ENCODE measurements around the gene SLC16A10. TPM values are rescaled to one million over a fixed set of nuclear protein-coding genes. Genes with fewer than 3 reads are reported as not detected.

The SLC16A10 gene
- total and polyA plus RNA-seq, 2 of the 13 experiments (the other 11 are each of a cell fraction or from before 2014, with no cell fraction given), result 8.2 to 20.1 TPM

DNA sequence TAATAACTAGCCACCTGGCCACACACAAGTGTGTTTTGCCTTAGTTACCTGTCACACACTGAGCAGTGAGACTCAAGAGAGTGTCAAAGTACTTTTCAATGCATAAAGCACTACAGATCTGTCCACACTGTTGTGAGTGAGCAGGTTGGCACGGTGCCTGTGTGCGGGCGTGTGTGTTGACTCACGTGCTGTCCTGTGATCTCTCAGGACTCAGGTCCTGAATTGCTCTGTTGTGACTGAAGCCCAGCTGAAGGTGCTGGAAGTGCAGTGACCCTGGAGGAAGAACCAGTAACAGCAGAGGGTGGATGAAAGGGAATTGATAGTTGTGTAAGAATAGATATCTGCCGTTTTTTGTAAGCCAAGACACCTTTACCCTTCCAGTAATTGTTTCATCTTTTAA is 18.3 kb downstream of the SLC16A10 start (continued):
- TF ChIP-seq, protein P1, sequence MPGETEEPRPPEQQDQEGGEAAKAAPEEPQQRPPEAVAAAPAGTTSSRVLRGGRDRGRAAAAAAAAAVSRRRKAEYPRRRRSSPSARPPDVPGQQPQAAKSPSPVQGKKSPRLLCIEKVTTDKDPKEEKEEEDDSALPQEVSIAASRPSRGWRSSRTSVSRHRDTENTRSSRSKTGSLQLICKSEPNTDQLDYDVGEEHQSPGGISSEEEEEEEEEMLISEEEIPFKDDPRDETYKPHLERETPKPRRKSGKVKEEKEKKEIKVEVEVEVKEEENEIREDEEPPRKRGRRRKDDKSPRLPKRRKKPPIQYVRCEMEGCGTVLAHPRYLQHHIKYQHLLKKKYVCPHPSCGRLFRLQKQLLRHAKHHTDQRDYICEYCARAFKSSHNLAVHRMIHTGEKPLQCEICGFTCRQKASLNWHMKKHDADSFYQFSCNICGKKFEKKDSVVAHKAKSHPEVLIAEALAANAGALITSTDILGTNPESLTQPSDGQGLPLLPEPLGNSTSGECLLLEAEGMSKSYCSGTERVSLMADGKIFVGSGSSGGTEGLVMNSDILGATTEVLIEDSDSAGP (CRISPR knock-in tag; IDR thresholded peaks at IDR 0.05; ENCODE audit: borderline replicate concordance), result peak; percentile 64
- no peak for TF ChIP-seq SRY (CRISPR knock-in tag; IDR thresholded peaks at IDR 0.05)
- peak; percentile 43; the same call in 1 of the 2 replicates for TF ChIP-seq RFXAP (CRISPR knock-in tag; IDR thresholded peaks at IDR 0.05; ENCODE audit: borderline replicate concordance)
- TF ChIP-seq ZNF879 (CRISPR knock-in tag; IDR thresholded peaks at IDR 0.05), result no peak
- no peak for TF ChIP-seq BRCA1 (CRISPR knock-in tag; IDR thresholded peaks at IDR 0.05)
- TF ChIP-seq, protein P2, sequence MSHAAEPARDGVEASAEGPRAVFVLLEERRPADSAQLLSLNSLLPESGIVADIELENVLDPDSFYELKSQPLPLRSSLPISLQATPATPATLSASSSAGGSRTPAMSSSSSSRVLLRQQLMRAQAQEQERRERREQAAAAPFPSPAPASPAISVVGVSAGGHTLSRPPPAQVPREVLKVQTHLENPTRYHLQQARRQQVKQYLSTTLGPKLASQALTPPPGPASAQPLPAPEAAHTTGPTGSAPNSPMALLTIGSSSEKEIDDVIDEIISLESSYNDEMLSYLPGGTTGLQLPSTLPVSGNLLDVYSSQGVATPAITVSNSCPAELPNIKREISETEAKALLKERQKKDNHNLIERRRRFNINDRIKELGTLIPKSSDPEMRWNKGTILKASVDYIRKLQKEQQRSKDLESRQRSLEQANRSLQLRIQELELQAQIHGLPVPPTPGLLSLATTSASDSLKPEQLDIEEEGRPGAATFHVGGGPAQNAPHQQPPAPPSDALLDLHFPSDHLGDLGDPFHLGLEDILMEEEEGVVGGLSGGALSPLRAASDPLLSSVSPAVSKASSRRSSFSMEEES (CRISPR knock-in tag; IDR thresholded peaks at IDR 0.05), result peak; percentile 97
- TF ChIP-seq ZNF652 (CRISPR knock-in tag; IDR thresholded peaks at IDR 0.05; ENCODE audit: borderline replicate concordance, low read depth), result no peak; the same call in 1 of the 2 replicates
- TF ChIP-seq, protein P3, sequence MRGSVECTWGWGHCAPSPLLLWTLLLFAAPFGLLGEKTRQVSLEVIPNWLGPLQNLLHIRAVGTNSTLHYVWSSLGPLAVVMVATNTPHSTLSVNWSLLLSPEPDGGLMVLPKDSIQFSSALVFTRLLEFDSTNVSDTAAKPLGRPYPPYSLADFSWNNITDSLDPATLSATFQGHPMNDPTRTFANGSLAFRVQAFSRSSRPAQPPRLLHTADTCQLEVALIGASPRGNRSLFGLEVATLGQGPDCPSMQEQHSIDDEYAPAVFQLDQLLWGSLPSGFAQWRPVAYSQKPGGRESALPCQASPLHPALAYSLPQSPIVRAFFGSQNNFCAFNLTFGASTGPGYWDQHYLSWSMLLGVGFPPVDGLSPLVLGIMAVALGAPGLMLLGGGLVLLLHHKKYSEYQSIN (CRISPR knock-in tag; IDR thresholded peaks at IDR 0.05; ENCODE audit: borderline replicate concordance), result no peak
- TF ChIP-seq IKZF4 (CRISPR knock-in tag; IDR thresholded peaks at IDR 0.05; ENCODE audit: borderline replicate concordance, low read depth, not compliant biosample characterization), result no peak
- no peak for TF ChIP-seq PRMT3 (CRISPR knock-in tag; IDR thresholded peaks at IDR 0.05; ENCODE audit: borderline replicate concordance, low read depth)
- no peak for TF ChIP-seq ZNF674 (CRISPR knock-in tag; IDR thresholded peaks at IDR 0.05; ENCODE audit: low read depth)
- no peak for TF ChIP-seq KLF15 (CRISPR knock-in tag; IDR thresholded peaks at IDR 0.05; ENCODE audit: borderline replicate concordance)
- TF ChIP-seq, protein P4, sequence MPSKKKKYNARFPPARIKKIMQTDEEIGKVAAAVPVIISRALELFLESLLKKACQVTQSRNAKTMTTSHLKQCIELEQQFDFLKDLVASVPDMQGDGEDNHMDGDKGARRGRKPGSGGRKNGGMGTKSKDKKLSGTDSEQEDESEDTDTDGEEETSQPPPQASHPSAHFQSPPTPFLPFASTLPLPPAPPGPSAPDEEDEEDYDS (CRISPR knock-in tag; IDR thresholded peaks at IDR 0.05), result peak; percentile 53; the same call in 1 of the 2 replicates
- no peak for TF ChIP-seq SAFB2 (CRISPR knock-in tag; IDR thresholded peaks at IDR 0.05; ENCODE audit: borderline replicate concordance, low read depth)
- TF ChIP-seq, protein P5, sequence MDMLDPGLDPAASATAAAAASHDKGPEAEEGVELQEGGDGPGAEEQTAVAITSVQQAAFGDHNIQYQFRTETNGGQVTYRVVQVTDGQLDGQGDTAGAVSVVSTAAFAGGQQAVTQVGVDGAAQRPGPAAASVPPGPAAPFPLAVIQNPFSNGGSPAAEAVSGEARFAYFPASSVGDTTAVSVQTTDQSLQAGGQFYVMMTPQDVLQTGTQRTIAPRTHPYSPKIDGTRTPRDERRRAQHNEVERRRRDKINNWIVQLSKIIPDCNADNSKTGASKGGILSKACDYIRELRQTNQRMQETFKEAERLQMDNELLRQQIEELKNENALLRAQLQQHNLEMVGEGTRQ (IDR thresholded peaks at IDR 0.05; ENCODE audit: low read depth, low read length), result peak; percentile 53; the same call in 1 of the 2 replicates
- TF ChIP-seq, protein P5 (CRISPR knock-in tag; IDR thresholded peaks at IDR 0.05; ENCODE audit: borderline replicate concordance), result peak; percentile 54; the same call in 1 of the 2 replicates
- 0 out of 2 replicates have a peak, but pooled peaks have one; percentile 62 for TF ChIP-seq ZBTB1 (CRISPR knock-in tag; IDR thresholded peaks at IDR 0.05; ENCODE audit: borderline replicate concordance)
- no peak for TF ChIP-seq SETDB1 (CRISPR knock-in tag; IDR thresholded peaks at IDR 0.05; ENCODE audit: borderline replicate concordance)
- TF ChIP-seq ZNF263 (CRISPR knock-in tag; IDR thresholded peaks at IDR 0.05), result no peak
- no peak for TF ChIP-seq MAFF (IDR thresholded peaks at IDR 0.05; ENCODE audit: low read depth, low read length)
- TF ChIP-seq XBP1 (CRISPR knock-in tag; IDR thresholded peaks at IDR 0.05), result no peak
- TF ChIP-seq KLF9 (CRISPR knock-in tag; IDR thresholded peaks at IDR 0.05; ENCODE audit: low read depth), result no peak
- no peak for TF ChIP-seq YEATS4 (CRISPR knock-in tag; IDR thresholded peaks at IDR 0.05; ENCODE audit: borderline replicate concordance)
- peak; percentile 100 for TF ChIP-seq BHLHE40 (IDR thresholded peaks at IDR 0.05; ENCODE audit: low read length)
- peak; percentile 87; the same call in 1 of the 2 replicates for TF ChIP-seq SMAD3 (CRISPR knock-in tag; IDR thresholded peaks at IDR 0.05)
